K562 (cell line): ENCODE data around the gene TMEM116. TPM values are rescaled to one million over a fixed set of nuclear protein-coding genes. Genes with fewer than 3 reads are reported as not detected.

Experiments
- ASH1L ChIP-seq: fragments of 450-650 bp; IDR thresholded peaks from 2 replicates; pipeline ENCODE4 v1.6.1; 2018; ENCODE audit warnings: borderline replicate concordance, mild to moderate bottlenecking, low read depth; ENCODE audit not compliant: partially characterized antibody
- CXXC5 ChIP-seq: fragments of 250-450 bp; sonication (Bioruptor Pico); IDR thresholded peaks from 2 replicates; pipeline ENCODE4 v1.8.0; 2022; ENCODE audit warnings: inconsistent platforms, mild to moderate bottlenecking, moderate library complexity
- DNMT1 ChIP-seq: fragments of 450-650 bp; IDR thresholded peaks from 2 replicates; pipeline ENCODE4 v1.6.1; 2016; ENCODE audit warnings: antibody characterized with exemption, mild to moderate bottlenecking
- HDAC1 ChIP-seq, 2 experiments: fragments of 450-650 bp; IDR thresholded peaks; 2 replicates each; pipeline ENCODE4 v1.6.1; 2016 to 2017; ENCODE audit warnings: inconsistent platforms in 1 of 2, mild to moderate bottlenecking in 1 of 2, moderate library complexity in 1 of 2
- IFI16 ChIP-seq: fragments of 250-450 bp; sonication (Bioruptor Pico); IDR thresholded peaks from 2 replicates; pipeline ENCODE4 v2.1.2; 2022; ENCODE audit warnings: mild to moderate bottlenecking, inconsistent platforms
- KLF1 ChIP-seq: fragments of 450-650 bp; IDR thresholded peaks from 2 replicates; pipeline ENCODE4 v1.6.1; 2016; ENCODE audit warnings: missing genetic modification characterization, missing compliant biosample characterization
- PHF21A ChIP-seq: fragments of 450-650 bp; IDR thresholded peaks from 2 replicates; pipeline ENCODE4 v1.6.1; 2017; ENCODE audit warnings: low read depth, borderline replicate concordance
- POLR2A ChIP-seq: fragments of 450-650 bp; conservative IDR thresholded peaks from 2 replicates; pipeline ENCODE4 v1.6.1; 2016
- SIRT6 ChIP-seq: IDR thresholded peaks from one replicate; pipeline ENCODE4 v1.6.1; 2012; ENCODE audit warnings: low read depth, mild to moderate bottlenecking, control low read depth, inconsistent platforms, low read length, moderate library complexity
- SUPT5H ChIP-seq: fragments of 450-650 bp; IDR thresholded peaks from 2 replicates; pipeline ENCODE4 v1.6.1; 2016
- ZFX ChIP-seq: sonication (generic); formaldehyde crosslinking; IDR thresholded peaks from 2 replicates; pipeline ENCODE4 v1.8.0; 2022; ENCODE audit warnings: mild to moderate bottlenecking, missing genetic modification reagents, moderate library complexity
- ZNF76 ChIP-seq: fragments of 250-450 bp; sonication (Bioruptor Pico); IDR thresholded peaks from 2 replicates; pipeline ENCODE4 v1.4.0; 2020; ENCODE audit warnings: mild to moderate bottlenecking, moderate library complexity, borderline replicate concordance
- polyA plus RNA-seq, 8 experiments: library from polyadenylated mRNA; depleted of rRNA in 4 of 8; stranded (reverse) in 5 of 8; unstranded in 3 of 8; fragments of >200 nt; fragmentation: Nextera tagmentation in 2 of 8; fragmentation: Illumina TruSeq in 1 of 8; extraction: Ambion mirVana in 2 of 8; extraction: Trizol in 1 of 8; gene quantifications; 2 replicates each; pipeline versions ENCODE4 v1.2.1 to v1.2.3, GENCODE V29; 2011 to 2014; ENCODE audit warnings: inconsistent platforms in 1 of 8, missing spikeins in 1 of 8
- total RNA-seq, 7 experiments: library from RNA; depleted of rRNA in 6 of 7; stranded (reverse); fragments of >200 nt in 6 of 7; fragmentation: Illumina TruSeq in 2 of 7; extraction: Trizol in 2 of 7; gene quantifications; 2 replicates each; pipeline versions ENCODE4 v1.2.1 to v1.2.3, GENCODE V29; 2011 to 2021; ENCODE audit warnings: low replicate concordance in 1 of 7
- TF ChIP-seq, protein P1 (sequence below): sonication (generic); formaldehyde crosslinking; IDR thresholded peaks from 2 replicates; pipeline ENCODE4 v1.8.1; 2023; ENCODE audit warnings: mild to moderate bottlenecking, missing genetic modification reagents
- TF ChIP-seq, protein P2 (sequence below): fragments of 450-650 bp; formaldehyde crosslinking; IDR thresholded peaks from 2 replicates; pipeline ENCODE4 v1.4.0; 2020; ENCODE audit warnings: mild to moderate bottlenecking, moderate library complexity
- TF ChIP-seq, protein P3 (sequence below), 2 experiments: fragments of 450-650 bp; IDR thresholded peaks; 2 replicates each; pipeline ENCODE4 v1.6.1; 2016

TMEM116 gene
- total and polyA plus RNA-seq, 9 of the 15 experiments (the other 6 are each of a cell fraction or from before 2014, with no cell fraction given), result 5.2 to 78.6 (median 13.9) TPM

DNA sequence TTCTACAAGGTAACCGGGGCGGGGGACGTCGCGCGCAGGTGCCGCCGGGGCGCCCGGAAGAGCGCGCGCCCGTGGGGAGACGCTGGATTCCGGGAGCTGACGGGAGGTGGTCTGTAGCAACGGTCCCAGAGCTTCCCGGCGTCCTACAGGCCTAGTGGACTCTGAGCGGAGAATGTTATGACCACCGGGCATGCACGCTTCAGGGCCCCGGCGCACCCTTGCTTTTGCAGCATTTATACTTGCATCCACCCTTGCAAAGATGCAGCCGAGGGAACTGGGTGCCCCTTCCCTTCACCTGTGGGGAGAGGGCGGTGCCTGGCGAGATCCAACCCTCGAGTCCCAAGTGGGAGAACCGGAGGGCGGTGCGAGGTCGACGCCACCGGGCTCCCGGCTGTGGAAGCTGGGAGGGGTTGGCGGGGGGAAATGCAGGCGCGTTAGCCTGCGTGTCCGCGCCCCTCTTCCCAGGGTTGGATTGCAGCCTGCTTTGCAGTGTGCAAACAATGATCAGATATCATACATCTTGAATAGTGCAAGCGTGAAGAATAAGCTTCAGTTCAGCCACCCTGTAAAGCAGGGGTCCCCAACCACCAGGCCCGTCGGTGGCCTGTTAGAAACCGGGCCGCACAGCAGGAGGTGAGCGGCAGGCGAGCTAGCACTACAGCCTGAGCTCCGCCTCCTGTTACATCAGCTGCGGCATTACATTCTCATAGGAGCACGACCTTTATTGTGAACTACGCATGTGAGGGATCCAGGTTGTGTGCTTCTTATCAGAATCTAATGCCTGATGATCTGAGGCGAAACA is 837 bp upstream of the TMEM116 start (continued):
- TF ChIP-seq, protein P1, sequence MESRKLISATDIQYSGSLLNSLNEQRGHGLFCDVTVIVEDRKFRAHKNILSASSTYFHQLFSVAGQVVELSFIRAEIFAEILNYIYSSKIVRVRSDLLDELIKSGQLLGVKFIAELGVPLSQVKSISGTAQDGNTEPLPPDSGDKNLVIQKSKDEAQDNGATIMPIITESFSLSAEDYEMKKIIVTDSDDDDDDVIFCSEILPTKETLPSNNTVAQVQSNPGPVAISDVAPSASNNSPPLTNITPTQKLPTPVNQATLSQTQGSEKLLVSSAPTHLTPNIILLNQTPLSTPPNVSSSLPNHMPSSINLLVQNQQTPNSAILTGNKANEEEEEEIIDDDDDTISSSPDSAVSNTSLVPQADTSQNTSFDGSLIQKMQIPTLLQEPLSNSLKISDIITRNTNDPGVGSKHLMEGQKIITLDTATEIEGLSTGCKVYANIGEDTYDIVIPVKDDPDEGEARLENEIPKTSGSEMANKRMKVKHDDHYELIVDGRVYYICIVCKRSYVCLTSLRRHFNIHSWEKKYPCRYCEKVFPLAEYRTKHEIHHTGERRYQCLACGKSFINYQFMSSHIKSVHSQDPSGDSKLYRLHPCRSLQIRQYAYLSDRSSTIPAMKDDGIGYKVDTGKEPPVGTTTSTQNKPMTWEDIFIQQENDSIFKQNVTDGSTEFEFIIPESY, result no peak
- TF ChIP-seq, protein P2, sequence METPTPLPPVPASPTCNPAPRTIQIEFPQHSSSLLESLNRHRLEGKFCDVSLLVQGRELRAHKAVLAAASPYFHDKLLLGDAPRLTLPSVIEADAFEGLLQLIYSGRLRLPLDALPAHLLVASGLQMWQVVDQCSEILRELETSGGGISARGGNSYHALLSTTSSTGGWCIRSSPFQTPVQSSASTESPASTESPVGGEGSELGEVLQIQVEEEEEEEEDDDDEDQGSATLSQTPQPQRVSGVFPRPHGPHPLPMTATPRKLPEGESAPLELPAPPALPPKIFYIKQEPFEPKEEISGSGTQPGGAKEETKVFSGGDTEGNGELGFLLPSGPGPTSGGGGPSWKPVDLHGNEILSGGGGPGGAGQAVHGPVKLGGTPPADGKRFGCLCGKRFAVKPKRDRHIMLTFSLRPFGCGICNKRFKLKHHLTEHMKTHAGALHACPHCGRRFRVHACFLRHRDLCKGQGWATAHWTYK (CRISPR knock-in tag), result peak; percentile 8; the same call in 1 of the 2 replicates
- TF ChIP-seq, protein P3, sequence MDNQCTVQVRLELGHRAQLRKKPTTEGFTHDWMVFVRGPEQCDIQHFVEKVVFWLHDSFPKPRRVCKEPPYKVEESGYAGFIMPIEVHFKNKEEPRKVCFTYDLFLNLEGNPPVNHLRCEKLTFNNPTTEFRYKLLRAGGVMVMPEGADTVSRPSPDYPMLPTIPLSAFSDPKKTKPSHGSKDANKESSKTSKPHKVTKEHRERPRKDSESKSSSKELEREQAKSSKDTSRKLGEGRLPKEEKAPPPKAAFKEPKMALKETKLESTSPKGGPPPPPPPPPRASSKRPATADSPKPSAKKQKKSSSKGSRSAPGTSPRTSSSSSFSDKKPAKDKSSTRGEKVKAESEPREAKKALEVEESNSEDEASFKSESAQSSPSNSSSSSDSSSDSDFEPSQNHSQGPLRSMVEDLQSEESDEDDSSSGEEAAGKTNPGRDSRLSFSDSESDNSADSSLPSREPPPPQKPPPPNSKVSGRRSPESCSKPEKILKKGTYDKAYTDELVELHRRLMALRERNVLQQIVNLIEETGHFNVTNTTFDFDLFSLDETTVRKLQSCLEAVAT (IDR thresholded peaks at IDR 0.05), result peak in 1 of 2 experiments; percentile 20; a peak in 2 of 4 replicates
- TF ChIP-seq CXXC5, result peak; percentile 63
- no peak for TF ChIP-seq ASH1L
- peak; percentile 64 for TF ChIP-seq POLR2A
- TF ChIP-seq SUPT5H, result peak; percentile 4; the same call in 1 of the 2 replicates
- TF ChIP-seq PHF21A, result peak; percentile 84; the same call in 1 of the 2 replicates
- TF ChIP-seq KLF1, result 0 out of 2 replicates have a peak, but pooled peaks have one; percentile 43
- TF ChIP-seq IFI16 (CRISPR knock-in tag), result peak; percentile 61; the same call in 1 of the 2 replicates
- no peak for TF ChIP-seq DNMT1
- no peak for TF ChIP-seq SIRT6
- TF ChIP-seq ZFX (CRISPR knock-in tag), result peak; percentile 92
- peak in 1 of 2 experiments; percentile 52; a peak in 1 of 4 replicates for TF ChIP-seq HDAC1 (IDR thresholded peaks at IDR 0.05)
- 0 out of 2 replicates have a peak, but pooled peaks have one; percentile 51 for TF ChIP-seq ZNF76 (CRISPR knock-in tag)
